ENCODE data around the gene PRTN3. TPM values are rescaled to one million over a fixed set of nuclear protein-coding genes. Genes with fewer than 3 reads are reported as not detected.

Gene PRTN3
- polyA plus RNA-seq, 1 of the 3 experiments (the other 2 are of a cell fraction), result not detected

DNA sequence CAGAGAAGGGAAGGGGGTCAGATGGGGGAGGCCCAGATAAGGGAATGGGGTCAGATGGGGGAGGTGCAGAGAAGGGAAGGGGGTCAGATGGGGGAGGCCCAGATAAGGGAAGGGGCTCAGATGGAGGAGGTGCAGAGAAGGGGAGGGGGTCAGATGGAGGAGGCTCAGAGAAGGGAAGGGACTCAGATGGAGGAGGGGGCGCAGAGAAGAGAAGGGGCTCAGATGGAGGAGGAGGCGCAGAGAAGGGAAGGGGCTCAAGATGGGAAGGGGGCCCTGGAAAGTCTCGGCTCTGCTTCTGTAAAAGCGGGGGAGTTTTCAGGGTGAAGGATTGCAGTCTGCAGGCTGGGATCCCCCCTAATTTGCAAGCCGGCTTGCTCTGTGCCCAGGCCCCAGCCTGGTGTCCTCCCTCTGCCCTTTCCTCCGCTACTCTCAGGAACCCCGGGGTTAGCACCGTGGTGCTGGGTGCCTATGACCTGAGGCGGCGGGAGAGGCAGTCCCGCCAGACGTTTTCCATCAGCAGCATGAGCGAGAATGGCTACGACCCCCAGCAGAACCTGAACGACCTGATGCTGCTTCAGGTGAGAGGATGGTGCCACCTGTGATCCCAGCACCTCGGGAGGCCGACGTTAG lies 11.6 kb upstream of the PRTN3 start:
- H3K9me3 ChIP-seq, result no peaks in the 10 kb centered on the region
- no peak overlapping the region for H3K9ac ChIP-seq
- no peaks in the 10 kb centered on the region for H3K9me2 ChIP-seq
- TF ChIP-seq FOXJ3 (CRISPR knock-in tag; IDR thresholded peaks at IDR 0.05), result no peak
- no peak for TF ChIP-seq GATA2 (CRISPR knock-in tag; IDR thresholded peaks at IDR 0.05)
- TF ChIP-seq, protein P1, sequence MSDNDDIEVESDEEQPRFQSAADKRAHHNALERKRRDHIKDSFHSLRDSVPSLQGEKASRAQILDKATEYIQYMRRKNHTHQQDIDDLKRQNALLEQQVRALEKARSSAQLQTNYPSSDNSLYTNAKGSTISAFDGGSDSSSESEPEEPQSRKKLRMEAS (IDR thresholded peaks at IDR 0.05; ENCODE audit: low read depth), result no peak
- no peak for TF ChIP-seq CHD2 (IDR thresholded peaks at IDR 0.05; ENCODE audit: low read length, partially characterized antibody)
- TF ChIP-seq FOXM1 (IDR thresholded peaks at IDR 0.05; ENCODE audit: low read depth), result no peak
- TF ChIP-seq FOSL2 (IDR thresholded peaks at IDR 0.05; ENCODE audit: borderline replicate concordance, low read depth), result no peak
- TF ChIP-seq TCF12 (IDR thresholded peaks at IDR 0.05), result no peak
- TF ChIP-seq RCOR1 (IDR thresholded peaks at IDR 0.05; ENCODE audit: low read length), result no peak
- TF ChIP-seq RFX5 (IDR thresholded peaks at IDR 0.05; ENCODE audit: low read length), result no peak
- TF ChIP-seq EP300 (IDR thresholded peaks at IDR 0.05; ENCODE audit: borderline replicate concordance in 1 of 2, low read depth in 1 of 2, low read length in 1 of 2), result no peak
- TF ChIP-seq, protein P2, sequence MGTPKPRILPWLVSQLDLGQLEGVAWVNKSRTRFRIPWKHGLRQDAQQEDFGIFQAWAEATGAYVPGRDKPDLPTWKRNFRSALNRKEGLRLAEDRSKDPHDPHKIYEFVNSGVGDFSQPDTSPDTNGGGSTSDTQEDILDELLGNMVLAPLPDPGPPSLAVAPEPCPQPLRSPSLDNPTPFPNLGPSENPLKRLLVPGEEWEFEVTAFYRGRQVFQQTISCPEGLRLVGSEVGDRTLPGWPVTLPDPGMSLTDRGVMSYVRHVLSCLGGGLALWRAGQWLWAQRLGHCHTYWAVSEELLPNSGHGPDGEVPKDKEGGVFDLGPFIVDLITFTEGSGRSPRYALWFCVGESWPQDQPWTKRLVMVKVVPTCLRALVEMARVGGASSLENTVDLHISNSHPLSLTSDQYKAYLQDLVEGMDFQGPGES (IDR thresholded peaks at IDR 0.05; ENCODE audit: low read depth, low read length), result no peak
- H3F3A ChIP-seq (replicated peaks; ENCODE audit: insufficient read depth), result peaks cover 5% of the 10 kb centered on the region
- no peaks in the 10 kb centered on the region for H3K79me2 ChIP-seq (ENCODE audit: insufficient read depth)
- 50% methylated on average over 18 of the region's 18 CpGs for WGBS (ENCODE audit: low lambda C conversion rate)
- no peak overlapping the region for H3K27ac ChIP-seq (ENCODE audit: low read depth in 2 of 2, low read length in 1 of 2)
- H2AFZ ChIP-seq (ENCODE audit: low read depth), result no peak overlapping the region
- H3K4me2 ChIP-seq, result no peak overlapping the region
- peaks cover 42% of the 10 kb centered on the region for H3K27me3 ChIP-seq (ENCODE audit: insufficient read depth)
- no peaks in the 10 kb centered on the region for H3K4me1 ChIP-seq (ENCODE audit: control insufficient read depth in 1 of 2, insufficient read depth in 2 of 2, low read depth in 1 of 2, low read length in 1 of 2)
- H3K36me3 ChIP-seq (replicated peaks in 1 of 2; ENCODE audit: control insufficient read depth in 1 of 2, insufficient read depth in 2 of 2, low read length in 1 of 2), result no peaks in the 10 kb centered on the region
- H4K20me1 ChIP-seq (ENCODE audit: insufficient read depth), result no peaks in the 10 kb centered on the region
- POLR2A ChIA-PET, result no interaction called here
- no peak overlapping the region for H3K4me3 ChIP-seq (ENCODE audit: low read depth in 2 of 2, low read length in 1 of 2)
- no peak for DNase-seq
- CTCF ChIA-PET, result no interaction called here

DNA sequence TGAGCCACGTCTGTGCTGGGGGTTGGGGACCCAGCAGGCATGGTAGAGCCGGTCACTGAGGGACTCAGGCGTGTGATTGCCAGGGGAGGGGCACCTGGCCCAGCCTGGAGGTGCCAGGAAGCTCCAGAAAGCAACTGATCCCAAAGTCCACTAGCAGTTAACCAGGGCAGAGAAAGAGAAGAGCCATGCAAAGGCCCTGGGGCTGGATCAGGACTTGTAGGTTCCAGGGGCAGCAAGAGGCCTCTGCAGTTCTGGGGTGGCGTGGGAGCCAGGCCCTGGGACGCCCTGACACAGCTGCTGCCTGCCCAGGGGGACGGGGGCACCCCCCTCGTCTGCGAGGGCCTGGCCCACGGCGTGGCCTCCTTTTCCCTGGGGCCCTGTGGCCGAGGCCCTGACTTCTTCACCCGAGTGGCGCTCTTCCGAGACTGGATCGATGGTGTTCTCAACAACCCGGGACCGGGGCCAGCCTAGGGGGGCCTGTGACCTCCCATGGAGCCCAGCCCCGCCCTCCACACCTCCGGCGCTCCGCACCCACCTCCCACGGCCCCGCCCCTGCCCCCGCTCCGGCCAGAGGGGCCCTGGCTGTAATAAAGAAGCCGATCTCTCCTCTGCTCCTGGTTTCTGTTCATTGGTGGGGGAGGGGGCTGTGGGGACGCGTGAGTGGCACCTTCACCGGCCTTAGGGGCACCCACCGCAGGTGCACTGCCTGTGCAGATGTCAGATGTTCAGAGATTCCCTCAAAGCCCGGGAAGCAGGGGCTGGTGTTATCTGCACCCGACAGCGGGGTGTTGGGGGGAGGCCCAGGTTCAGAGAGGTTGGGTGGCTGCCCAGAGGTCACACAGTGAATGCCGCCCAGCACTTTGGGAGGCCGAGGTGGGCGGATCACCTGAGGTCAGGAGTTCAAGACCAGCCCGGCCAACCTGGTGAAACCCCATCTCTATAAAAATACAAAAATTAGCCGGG lies 9.1 kb upstream of the PRTN3 start:
- Histone ChIP-seq H3K9me3 (no peaks in the 10 kb centered on the region), H3K4me3 (ENCODE audit: low read depth in 2 of 2, low read length in 1 of 2) (no peak overlapping the region), H3K79me2 (ENCODE audit: insufficient read depth) (no peaks in the 10 kb centered on the region), H3K9ac (no peak overlapping the region), H3K9me2 (no peaks in the 10 kb centered on the region), H3F3A (replicated peaks; ENCODE audit: insufficient read depth) (peaks cover 5% of the 10 kb centered on the region), H4K20me1 (ENCODE audit: insufficient read depth) (no peaks in the 10 kb centered on the region), H3K27ac (ENCODE audit: low read depth in 2 of 2, low read length in 1 of 2) (no peak overlapping the region), H3K27me3 (ENCODE audit: insufficient read depth) (peaks cover 63% of the 10 kb centered on the region), H3K36me3 (replicated peaks in 1 of 2; ENCODE audit: control insufficient read depth in 1 of 2, insufficient read depth in 2 of 2, low read length in 1 of 2) (no peaks in the 10 kb centered on the region), H2AFZ (ENCODE audit: low read depth) (no peak overlapping the region), H3K4me1 (ENCODE audit: control insufficient read depth in 1 of 2, insufficient read depth in 2 of 2, low read depth in 1 of 2, low read length in 1 of 2) (no peaks in the 10 kb centered on the region), H3K4me2 (no peak overlapping the region)
- ChIA-PET CTCF (interaction anchor here (1.1 to 1.7 kb wide), 4 partner anchors 19 to 62 kb away, joined by 3 to 5 read pairs (median 4); no protein-coding TSS in a partner anchor), POLR2A (no interaction called here)
- WGBS (ENCODE audit: low lambda C conversion rate), result 26% methylated on average over 32 of the region's 38 CpGs
- DNase-seq, result no peak
- TF ChIP-seq NRF1 (IDR thresholded peaks at IDR 0.05; ENCODE audit: low read depth, low read length) (no peak), RFX5 (IDR thresholded peaks at IDR 0.05; ENCODE audit: low read length) (no peak), SMC3 (IDR thresholded peaks at IDR 0.05; ENCODE audit: low read depth, low read length) (no peak), MEF2A (IDR thresholded peaks at IDR 0.05; ENCODE audit: borderline replicate concordance, low read depth) (no peak), RAD21 (IDR thresholded peaks at IDR 0.05; ENCODE audit: low read length) (no peak), YY1 (IDR thresholded peaks at IDR 0.05; ENCODE audit: low read depth) (no peak), TEAD4 (IDR thresholded peaks at IDR 0.05; ENCODE audit: borderline replicate concordance, insufficient read depth) (no peak), FOXM1 (IDR thresholded peaks at IDR 0.05; ENCODE audit: low read depth) (no peak), GATA2 (CRISPR knock-in tag; IDR thresholded peaks at IDR 0.05) (no peak)
- TF ChIP-seq, protein P3, sequence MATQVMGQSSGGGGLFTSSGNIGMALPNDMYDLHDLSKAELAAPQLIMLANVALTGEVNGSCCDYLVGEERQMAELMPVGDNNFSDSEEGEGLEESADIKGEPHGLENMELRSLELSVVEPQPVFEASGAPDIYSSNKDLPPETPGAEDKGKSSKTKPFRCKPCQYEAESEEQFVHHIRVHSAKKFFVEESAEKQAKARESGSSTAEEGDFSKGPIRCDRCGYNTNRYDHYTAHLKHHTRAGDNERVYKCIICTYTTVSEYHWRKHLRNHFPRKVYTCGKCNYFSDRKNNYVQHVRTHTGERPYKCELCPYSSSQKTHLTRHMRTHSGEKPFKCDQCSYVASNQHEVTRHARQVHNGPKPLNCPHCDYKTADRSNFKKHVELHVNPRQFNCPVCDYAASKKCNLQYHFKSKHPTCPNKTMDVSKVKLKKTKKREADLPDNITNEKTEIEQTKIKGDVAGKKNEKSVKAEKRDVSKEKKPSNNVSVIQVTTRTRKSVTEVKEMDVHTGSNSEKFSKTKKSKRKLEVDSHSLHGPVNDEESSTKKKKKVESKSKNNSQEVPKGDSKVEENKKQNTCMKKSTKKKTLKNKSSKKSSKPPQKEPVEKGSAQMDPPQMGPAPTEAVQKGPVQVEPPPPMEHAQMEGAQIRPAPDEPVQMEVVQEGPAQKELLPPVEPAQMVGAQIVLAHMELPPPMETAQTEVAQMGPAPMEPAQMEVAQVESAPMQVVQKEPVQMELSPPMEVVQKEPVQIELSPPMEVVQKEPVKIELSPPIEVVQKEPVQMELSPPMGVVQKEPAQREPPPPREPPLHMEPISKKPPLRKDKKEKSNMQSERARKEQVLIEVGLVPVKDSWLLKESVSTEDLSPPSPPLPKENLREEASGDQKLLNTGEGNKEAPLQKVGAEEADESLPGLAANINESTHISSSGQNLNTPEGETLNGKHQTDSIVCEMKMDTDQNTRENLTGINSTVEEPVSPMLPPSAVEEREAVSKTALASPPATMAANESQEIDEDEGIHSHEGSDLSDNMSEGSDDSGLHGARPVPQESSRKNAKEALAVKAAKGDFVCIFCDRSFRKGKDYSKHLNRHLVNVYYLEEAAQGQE (IDR thresholded peaks at IDR 0.05; ENCODE audit: low read depth, low read length), result no peak
- TF ChIP-seq, protein P4, sequence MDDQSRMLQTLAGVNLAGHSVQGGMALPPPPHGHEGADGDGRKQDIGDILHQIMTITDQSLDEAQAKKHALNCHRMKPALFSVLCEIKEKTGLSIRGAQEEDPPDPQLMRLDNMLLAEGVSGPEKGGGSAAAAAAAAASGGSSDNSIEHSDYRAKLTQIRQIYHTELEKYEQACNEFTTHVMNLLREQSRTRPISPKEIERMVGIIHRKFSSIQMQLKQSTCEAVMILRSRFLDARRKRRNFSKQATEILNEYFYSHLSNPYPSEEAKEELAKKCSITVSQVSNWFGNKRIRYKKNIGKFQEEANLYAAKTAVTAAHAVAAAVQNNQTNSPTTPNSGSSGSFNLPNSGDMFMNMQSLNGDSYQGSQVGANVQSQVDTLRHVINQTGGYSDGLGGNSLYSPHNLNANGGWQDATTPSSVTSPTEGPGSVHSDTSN (IDR thresholded peaks at IDR 0.05), result no peak

All from SK-N-SH (cell line).